PC-9 (cell line): ENCODE data around the gene CRTAC1.

Source experiments
- EZH2 ChIP-seq: fragments of 200-600 bp; sonication (generic); IDR thresholded peaks from 2 replicates; pipeline ENCODE4 v1.8.0; 2017; ENCODE audit warnings: antibody characterized with exemption, low read depth
- TF ChIP-seq, protein P1 (sequence below): fragments of 200-600 bp; sonication (generic); conservative IDR thresholded peaks from 2 replicates; pipeline ENCODE4 v1.6.1; 2017; ENCODE audit warnings: mixed run types, antibody characterized with exemption, mild to moderate bottlenecking, moderate library complexity

DNA sequence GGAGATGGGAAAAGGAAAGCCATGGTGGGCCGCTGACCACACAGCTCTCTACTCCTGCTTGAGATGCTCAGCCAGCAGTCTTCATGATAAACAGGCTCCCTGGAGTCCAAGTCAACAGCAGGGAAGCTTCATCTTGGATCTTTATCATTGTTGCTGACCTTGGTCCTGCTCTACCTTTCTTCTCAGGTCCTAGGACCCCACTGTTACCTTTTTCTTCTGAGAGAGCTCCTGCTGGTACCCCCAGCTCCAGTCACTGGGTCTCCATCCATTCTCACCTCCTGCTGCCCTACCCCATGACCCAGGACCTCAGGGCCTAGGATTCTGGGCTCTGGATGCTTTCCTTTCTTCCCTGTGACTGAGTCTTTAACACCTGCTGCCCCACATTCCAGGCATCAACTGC is 5.2 kb upstream of the CRTAC1 start:
- TF ChIP-seq, protein P1, sequence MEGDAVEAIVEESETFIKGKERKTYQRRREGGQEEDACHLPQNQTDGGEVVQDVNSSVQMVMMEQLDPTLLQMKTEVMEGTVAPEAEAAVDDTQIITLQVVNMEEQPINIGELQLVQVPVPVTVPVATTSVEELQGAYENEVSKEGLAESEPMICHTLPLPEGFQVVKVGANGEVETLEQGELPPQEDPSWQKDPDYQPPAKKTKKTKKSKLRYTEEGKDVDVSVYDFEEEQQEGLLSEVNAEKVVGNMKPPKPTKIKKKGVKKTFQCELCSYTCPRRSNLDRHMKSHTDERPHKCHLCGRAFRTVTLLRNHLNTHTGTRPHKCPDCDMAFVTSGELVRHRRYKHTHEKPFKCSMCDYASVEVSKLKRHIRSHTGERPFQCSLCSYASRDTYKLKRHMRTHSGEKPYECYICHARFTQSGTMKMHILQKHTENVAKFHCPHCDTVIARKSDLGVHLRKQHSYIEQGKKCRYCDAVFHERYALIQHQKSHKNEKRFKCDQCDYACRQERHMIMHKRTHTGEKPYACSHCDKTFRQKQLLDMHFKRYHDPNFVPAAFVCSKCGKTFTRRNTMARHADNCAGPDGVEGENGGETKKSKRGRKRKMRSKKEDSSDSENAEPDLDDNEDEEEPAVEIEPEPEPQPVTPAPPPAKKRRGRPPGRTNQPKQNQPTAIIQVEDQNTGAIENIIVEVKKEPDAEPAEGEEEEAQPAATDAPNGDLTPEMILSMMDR = no peak
- no peak for TF ChIP-seq EZH2
